ENCODE results near the gene SPP2.

Gene SPP2

DNA sequence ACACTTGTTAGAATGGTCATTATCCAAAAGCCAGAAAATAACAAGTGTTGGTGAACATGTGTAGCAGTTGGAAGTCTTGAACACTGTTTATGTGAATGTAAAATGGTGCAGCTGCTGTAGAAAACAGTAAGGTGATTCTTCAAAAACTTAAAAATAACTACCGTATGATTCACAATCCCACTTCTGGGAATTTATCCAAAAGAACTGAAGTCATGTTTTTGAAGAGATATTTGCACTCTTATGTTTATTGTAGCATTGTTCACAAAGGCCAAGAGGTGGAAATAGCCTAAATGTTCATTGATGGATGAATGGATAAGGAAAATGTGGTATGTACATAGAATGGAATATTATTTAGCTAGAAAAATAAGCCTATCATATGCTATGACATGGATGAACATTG, 6.3 kb upstream of the SPP2 start:
- no peak for DNase-seq

DNA sequence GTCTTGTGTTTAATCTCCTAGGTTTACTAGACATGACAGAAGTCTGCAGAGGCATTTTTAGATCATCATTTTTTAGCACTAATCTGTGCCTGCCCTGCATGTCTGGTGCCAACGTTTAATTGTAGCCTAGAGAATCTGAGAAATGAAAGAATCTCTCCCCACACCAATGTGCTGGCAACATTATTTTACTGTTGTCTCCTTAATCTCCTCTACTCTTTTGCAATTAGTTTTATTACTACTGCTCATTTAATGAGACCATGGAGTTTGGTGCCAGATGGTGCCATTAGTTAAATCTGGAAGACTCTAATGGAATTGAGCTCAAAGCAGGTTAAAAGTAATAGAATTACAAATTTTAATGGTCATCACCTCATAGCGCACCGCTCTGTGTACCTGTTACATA, 4.0 kb upstream of the SPP2 start:
- DNase-seq, result peak; percentile 46

DNA sequence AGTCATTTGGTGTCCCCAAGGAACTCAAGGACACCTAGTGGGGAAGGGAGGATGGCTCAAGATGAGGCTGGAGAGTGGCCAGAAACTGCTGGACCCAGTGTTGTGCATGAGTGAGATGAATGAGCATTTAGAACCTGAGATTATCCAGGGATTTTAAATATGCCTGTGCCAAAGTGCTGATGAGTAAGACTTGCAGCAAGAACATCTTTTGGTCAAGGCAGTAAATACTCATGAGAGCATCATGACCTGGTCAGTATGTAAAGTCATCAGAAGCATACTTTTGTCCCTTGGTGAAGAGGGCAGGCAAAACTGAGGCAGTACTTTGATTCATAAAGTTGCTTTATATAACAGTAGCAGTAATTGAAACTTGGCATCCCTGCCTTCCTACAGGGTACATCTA, 3.1 kb upstream of the SPP2 start:
- no peak for DNase-seq

DNA sequence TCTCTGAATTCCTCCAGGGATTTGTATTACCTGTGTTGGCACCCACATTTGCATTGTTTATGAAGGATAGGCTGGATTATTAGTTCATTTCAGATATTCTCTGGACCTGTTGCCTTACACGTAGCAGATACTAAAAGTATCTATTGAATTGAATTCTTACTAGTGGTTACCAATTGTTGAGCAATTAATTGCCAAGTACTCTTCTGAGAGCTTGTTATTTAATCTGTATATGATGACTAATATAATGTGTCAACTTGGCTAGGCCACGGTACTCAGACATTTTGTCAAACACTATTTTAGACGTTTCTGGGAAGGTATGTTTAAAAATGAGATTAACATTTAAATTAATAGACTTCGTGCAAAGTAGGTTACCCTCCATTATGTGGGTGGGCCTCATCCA, 2.5 kb upstream of the SPP2 start:
- DNase-seq, result no peak

DNA sequence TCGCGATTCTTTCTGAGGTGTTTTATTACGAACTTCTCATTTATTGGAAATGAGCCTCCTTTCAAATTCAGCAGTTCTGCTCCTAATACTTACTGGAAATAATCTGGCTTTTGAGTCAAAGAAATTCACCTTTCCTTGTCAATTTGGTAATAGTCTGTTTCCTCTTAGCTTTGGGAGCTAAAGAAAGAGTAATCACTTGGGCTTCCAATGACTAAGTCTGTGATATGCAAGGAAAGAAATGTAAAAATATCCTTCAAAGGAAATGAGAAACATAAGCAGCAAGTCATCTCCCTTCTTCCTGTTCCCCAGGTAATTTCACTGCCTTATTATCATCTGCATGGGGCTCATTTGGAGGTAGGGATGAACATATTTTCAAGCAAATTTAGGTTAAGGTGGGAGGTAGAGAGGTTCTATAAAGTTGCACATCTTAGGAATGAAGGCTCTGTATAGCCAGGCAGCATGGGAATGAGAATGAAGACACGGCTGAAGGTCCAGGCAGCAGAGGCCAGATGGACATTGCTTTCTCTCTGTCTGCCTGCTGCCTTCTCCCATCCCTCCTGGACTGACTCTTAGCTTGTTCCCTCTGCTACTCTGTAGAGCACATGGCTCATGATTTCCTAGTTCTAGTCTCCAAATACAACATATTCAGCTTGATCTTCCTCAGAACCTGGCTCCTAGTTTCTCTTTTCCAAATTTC, 1.0 kb downstream of the SPP2 start:
- DNase-seq, result no peak

DNA sequence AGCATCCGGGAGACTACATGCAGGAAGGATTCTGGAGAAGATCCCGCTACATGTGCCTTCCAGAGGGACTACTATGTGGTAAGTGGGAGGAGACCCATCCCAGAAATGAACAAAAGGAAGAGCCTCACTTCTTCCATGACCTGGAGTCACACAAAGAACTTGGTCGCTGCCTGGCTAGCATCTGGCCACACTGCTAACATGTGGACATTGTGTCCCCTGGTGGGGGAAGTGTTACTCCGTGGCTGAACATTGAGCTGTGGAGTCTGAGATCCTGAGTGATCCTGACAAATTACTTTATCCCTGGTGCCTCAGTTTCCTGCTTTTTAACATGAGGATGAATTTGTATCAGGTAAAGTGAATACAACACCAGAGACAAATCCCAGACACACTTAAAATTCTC, 8.4 kb downstream of the SPP2 start:
- DNase-seq, result no peak

DNA sequence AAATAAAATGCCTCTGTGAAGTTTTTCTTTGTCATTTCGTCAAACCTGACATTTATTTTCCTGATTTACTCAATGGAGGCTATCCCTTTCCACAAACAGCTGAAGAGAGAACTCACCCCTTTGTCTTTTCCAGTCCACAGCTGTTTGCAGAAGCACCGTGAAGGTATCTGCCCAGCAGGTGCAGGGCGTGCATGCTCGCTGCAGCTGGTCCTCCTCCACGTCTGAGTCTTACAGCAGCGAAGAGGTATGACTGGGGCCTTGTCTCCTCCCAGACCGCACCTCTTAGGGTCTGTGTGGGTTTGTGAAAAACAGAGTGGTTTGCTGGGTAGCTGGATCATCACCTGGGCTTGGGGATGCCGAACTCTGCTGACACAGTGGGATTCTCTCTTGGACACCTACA, 9.7 kb downstream of the SPP2 start:
- peak; percentile 71 for DNase-seq

DNA sequence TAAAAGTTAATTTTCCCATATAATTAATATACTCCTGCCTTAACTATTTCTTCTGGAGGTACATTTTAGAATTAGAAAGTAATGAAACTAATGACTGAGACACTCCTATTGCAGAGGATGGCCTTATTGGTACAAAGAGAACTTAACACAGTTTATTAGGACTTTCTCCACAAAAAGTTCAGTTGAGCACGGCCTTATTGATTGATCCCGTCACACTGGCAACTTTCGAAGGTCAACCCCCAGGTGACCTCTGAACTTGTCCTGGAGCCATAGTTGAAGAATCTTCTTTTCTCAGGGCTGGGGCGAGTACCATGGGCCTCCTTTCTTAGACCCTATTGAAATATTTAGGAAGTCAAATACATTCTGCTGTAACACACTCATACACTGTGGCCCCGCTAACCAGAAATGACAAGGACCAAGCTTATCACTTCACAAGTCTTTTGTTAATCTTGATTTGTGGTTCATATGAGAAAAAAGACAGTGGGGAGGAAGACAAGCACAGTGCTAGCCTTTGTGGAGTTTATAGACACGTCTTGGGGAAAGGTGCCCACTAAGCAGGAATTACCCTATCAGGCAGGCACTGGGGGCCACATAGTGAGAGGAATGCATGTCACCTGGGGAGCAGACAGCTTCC, 11.2 kb downstream of the SPP2 start:
- DNase-seq, result no peak

DNA sequence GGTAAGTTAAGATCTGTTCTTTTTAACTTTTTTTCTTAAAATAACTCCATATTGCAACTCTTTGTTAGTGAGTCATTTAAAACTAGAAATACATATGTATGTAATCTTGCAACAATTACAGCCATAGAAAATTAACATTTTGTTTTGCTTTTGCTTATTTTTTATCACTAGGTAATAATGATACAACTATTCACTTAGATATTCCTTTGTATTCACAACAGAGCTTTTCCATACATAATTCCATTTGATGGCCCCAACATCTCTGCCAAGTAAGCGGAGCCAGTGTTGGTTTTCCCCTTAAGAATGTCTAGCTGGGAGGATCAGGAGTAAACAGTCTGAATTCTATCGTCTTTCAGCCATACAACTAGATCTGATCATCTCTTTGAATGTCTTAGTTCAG, 16.1 kb downstream of the SPP2 start:
- no peak for DNase-seq

DNA sequence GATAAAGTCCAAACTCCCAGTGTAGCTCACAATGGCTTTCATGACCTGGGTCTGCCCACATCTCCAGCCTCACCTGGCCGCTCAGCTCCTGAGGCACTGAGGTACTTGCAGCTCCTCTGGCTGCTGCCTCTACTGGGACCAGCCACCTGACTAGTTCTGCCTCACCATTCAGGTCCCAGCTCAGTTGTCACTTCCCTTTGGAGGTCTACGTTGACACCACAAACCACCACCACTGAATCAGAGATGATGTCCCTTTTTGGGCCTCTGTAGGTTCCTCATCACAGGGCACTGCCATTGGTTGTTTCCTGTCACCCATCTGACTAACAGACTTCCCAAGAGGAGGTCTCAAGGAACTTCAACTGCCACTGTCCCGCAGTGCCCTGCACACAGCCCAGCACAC, 21.2 kb downstream of the SPP2 start:
- no peak for DNase-seq

DNA sequence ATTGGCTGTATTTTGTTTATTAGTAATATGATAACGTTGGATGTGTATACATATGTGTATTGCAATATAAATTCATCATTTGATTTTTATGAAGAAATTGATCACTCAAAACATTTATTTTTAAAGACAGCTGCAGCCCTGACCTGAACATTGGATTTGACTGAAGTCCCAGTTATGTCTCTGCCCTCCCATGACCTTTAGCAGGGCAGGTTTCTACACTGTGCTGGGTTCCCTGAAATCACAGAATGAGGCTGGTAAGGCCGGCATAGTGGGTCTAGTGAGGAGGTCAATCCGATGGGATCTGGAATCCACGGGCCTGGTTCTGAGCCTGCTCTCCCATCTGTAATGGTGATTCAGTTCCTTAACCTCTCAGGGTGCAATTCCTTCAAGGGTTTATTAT, 22.0 kb downstream of the SPP2 start:
- DNase-seq, result no peak

DNA sequence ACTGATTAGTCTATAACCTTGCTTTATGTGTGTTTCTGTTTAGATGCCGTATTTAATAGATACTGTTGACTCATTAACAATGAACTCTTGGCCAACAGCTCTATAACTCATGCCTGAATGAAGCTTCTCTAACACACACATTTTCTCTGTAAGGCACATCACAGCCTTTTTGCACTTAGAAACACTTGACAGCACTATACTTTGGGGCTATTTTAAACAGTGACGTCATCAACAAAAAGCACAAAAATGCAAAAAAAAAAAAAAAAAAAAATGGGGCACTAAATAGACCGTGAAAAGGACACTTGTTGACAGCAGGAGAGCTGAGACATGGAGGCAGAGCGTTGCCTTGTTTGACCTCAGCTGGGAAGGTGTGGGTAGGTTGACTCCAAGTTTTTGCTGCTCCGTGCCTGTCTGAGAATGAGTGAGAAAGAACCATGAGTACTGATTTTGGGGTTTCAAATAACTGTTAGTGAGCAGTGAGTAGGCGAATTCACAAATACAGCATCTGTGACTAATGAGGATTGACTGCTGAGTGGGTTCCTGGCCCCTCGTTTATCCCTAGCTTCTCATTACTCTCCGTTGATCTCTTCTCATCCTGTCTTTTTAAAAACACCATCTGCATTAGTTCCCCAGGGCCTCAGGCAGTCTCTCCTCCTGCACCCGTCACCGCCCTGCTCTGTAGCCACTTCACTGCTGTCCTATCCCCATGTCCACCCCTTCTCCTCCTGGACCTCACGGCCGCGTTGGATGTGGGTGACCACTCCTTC, 24.4 kb downstream of the SPP2 start:
- DNase-seq, result peak; percentile 6

DNA sequence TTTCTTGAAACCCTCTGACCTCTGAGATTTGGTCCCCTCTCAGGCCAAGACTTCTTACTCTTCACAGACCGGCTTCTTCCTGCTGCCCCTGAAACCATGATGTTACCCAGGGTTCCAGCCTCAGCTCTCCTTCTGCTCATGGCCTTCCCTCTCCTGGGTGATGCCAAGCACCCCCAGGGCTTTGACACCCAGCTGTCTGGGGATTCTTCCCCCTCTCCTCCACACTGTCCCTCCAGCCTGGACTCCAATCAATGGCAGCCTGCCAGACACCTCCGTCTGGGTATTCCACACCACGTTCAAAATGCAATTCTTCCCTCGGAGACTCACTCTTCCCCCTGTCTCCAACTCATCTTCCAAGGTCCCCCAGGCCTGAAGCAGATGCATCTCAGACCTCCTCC, 25.0 kb downstream of the SPP2 start:
- no peak for DNase-seq

DNA sequence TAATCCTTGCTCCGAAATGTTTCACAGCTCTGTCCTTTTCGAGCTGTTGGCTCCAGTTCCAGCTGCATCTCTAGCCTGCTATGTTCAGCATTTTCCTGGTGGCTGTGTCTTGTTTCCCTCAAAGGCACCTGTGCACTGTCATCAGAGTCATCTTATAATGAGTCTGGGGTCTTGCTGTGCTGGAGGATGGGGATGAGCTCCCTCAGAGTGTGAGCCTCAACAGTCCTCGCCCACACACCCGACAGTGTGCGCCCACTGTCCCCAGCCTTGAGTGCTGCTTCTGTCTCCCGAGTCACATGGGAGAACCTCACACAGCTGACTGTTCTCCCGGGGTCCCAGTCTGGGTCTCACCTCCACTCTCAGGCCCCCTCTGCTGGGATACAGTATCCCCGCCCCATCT, 25.4 kb downstream of the SPP2 start:
- no peak for DNase-seq

DNA sequence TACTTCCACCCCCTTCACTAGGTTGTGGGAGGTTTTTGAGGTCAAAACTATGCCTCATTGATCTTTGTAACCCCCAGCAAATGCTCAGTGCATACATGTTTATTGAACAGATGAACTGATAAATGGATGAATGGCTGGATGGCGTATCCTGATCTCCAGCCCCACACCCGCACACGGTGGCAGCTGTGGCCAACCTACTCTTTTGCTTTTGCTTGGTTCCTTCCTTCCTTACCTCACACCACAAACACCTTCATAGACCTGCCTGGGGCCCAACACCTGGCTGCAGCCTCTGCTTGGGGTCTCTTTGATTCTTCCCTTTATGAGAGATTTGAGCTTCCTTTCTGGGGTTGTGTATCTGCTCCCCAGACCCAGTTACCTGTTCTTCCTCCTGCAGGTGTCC, 25.9 kb downstream of the SPP2 start:
- no peak for DNase-seq

DNA sequence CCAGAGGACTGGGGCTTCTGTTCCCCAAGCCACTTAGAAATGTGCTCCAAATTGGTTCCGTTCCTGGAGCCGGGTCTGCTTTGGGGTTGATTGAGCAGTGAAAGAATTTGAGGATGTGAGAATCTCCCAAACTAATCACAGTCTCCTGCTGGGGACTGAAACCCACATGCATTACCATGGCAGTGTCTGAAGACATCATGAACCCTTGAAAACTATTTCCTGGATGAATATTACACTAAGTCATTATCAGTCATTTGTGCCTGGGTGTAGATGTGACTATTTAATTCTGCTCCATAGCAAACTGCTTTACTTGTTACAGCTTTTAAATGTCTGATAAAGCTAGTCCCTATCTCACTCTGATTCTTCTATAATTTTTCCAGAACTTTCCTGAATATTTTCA, 27.6 kb downstream of the SPP2 start:
- DNase-seq, result no peak

DNA sequence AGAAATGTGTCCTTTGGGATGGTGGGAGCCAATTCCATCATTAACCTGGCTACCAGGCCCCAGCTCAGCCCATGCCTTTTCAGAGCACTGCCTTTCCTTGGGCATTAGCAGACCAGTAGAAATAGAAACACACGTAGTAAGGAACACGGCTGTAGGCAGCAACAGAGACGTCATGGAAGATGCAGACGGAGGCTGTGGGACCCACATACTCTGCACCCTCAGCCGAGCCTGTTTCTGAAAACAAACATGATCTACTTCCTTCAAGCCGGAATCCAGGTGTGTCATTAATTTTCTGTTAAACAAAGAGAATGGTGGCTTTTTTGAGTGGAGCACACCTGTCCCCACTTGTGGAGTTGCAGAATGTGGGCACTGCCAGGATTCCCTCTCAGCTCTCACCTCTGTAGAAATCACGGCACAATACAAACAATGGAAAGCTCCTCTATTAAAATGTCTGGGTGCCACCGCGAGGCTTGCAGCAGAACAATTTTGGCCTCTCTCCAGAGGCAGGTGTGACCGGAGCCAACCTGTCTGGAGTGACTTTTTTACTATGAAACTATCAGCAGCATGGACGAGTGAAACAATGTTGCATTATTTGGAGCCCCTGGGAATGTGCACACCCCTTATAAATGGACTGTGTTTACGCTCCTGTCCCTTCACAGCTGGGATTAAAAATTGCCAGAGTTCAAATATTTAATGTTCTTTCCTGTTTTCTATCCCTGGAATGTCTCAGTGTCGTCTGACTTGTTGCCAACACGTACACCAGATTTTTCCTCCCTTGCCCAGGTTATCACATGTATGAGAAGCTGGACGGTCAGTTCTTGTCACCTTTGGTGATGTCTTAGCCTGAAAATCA, 31.7 kb downstream of the SPP2 start:
- DNase-seq, result peak; percentile 87

DNA sequence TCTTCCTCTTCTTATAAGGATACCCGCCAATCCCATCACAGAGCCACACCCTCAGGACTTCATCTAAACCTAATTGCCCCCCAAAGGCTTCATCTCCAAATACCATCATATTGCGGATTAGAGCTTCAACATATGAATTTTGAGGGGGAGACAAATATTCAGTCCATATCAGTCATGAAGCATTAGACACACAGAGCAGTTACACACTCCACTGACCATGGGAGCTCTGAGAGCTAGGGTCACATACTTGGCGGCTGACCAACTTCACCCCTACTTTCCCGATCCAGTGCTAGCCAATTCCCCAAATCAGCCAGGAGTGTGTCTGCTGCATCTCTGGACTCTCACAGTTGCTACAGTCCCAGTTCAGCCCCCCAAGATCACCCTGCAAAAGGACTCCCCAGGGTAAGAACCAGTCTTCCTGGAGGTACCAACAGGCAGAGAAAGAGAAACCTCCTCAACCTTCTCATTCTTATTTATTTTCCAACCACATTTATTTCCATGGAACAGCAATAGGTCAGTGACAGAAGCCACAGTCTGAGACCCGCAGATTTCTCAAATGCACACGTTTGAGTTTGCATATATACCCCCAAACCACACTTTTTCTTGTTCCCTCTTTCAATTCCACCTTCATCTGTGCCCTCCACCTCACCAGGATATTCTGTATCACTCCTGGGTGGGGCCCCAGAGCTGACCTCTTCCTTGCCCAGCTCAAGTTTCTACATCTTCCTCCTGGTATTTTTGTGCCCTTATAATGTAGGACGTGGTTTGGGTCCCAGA, 33.3 kb downstream of the SPP2 start:
- DNase-seq, result no peak

DNA sequence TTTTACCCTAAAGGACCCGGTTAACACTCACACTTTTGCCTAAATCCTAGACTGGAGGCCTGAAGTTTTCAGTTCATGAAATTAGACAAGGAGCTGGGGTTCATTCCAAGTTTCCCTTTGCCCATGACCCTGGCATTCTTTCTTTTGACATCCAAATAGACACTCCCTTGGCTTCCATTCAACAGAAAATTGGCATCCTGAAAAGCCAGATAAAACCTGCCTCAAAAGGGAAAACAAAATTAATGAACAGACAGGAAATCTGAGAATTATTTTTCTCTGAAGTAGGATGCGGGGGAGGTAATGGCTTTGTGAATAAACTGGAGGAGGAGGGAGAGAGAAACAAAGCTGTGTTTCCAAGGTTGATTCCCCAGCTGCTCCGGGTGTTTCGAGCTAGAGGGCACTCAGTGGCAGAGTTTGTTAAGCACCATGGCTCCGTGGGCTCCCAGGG, 41.0 kb downstream of the SPP2 start:
- DNase-seq, result peak; percentile 88

DNA sequence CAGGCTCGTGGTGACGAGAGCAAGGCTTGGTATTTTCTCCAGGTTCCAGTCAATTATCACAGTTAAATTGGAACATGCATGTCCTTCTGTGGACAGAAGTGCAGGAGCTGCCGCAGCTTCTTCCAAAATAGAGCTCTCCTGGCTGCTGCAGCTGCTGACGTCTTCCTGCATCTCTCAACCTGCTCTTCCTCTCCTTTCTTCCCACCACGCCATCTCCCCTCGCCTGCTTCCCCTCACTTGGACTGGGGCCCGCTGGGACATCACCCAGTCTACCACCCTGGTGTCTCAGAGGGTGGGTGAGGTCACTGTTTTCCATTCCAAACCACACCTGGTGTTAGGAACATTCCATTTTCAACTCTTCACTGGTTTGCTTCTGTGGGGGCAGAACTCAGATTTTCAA, 41.4 kb downstream of the SPP2 start:
- DNase-seq, result peak; percentile 77

DNA sequence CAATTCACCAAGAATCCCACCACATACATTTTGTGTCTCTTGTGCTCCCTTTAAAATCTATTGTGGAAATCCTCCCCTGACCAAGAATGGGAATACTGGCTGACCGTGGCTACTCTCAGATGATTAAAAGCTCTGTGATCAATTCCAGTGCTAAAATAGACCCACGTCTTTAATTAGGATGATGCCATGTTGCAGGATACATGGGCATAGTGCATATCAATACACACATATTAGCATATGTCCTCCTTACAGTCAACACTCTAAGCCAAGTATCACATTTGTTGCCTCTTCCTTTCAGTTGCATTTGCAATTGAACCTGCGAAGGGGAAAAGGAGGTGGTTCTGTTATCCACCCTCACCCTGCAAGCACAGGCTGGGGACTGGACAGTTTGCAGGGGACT, 41.8 kb downstream of the SPP2 start:
- DNase-seq, result peak; percentile 21

DNA sequence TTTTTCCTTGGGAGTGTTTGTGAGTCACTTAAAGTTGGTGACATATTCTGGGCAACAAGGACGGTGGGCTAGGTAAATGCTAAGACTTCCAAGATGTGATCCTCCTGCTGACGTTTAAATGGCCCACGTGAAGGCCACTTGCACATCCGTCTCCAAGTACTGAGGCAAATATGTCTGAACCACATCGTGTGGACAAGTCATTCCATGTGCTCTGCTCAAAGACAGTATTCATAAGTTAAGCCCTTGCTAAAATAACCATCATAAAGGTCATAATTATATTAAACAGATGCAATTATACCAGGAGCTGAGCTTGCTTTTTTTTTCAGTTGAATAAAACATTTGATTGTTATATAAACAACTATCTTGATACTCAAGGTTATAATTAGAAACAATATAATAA, 44.8 kb downstream of the SPP2 start:
- DNase-seq, result peak; percentile 86

DNA sequence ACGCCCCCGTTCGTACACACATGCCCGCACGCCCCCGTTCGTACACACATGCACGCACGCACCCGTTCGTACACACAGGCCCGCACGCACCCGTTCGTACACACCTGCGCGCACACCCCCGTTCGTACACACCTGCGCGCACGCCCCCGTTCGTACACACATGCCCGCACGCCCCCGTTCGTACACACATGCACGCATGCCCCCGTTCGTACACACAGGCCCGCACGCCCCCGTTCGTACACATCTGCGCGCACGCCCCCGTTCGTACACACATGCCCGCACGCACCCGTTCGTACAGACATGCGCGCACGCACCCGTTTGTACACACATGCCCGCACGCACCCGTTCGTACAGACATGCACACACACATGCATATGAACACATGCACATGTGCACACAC, 45.7 kb downstream of the SPP2 start:
- no peak for DNase-seq

Measured in NCI-H69 (cell line).